Measurements from ENCODE around the gene SYMPK. TPM values are rescaled to one million over a fixed set of nuclear protein-coding genes. Genes with fewer than 3 reads are reported as not detected.

Gene SYMPK
- total RNA-seq, 1 donor from 2014 or later, result 114 TPM

DNA sequence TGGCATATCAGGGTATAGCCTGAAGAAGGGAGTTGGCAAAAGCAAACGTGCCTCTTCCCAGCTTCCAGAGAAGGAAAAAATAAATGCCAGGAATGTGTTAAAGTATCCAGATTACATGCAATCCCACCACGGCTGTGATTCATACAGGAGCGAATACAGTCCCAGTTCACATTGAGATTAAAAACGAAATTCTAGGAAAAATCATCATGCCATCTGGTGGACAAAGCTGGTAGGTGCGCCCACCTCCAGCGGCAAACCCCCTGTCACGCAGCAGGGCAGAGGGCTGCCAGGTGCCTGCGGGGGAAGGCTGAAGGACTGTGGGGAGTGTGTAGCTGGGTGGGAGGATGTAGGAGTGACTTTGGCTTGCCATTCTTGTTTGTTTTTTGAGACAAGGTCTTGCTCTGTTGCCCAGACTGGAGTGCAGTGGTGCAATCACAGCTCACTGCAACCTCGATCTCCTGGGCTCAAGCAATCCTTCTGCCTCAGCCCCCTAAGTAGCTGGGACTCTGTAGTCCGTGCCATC is 63.9 kb downstream of the SYMPK start:
- H3K9me3 Mint-ChIP-seq (ENCODE audit: low read depth), result no peaks in the 10 kb centered on the region
- no peak overlapping the region for H3K4me3 Mint-ChIP-seq (ENCODE audit: low read depth)
- H3K27ac Mint-ChIP-seq, result no peak overlapping the region
- peak; percentile 54 for DNase-seq (ENCODE audit: low spot score, unreplicated experiment)
- H3K36me3 Mint-ChIP-seq (ENCODE audit: insufficient read depth), result no peaks in the 10 kb centered on the region
- H3K27me3 Mint-ChIP-seq, result peaks cover 10% of the 10 kb centered on the region
- TF ChIP-seq, protein P1, sequence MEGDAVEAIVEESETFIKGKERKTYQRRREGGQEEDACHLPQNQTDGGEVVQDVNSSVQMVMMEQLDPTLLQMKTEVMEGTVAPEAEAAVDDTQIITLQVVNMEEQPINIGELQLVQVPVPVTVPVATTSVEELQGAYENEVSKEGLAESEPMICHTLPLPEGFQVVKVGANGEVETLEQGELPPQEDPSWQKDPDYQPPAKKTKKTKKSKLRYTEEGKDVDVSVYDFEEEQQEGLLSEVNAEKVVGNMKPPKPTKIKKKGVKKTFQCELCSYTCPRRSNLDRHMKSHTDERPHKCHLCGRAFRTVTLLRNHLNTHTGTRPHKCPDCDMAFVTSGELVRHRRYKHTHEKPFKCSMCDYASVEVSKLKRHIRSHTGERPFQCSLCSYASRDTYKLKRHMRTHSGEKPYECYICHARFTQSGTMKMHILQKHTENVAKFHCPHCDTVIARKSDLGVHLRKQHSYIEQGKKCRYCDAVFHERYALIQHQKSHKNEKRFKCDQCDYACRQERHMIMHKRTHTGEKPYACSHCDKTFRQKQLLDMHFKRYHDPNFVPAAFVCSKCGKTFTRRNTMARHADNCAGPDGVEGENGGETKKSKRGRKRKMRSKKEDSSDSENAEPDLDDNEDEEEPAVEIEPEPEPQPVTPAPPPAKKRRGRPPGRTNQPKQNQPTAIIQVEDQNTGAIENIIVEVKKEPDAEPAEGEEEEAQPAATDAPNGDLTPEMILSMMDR (IDR thresholded peaks at IDR 0.05; ENCODE audit: unreplicated experiment), result peak; percentile 86
- peaks cover 4% of the 10 kb centered on the region for H3K4me1 Mint-ChIP-seq (ENCODE audit: low read depth)

- no peak overlapping the region for H3K4me3 Mint-ChIP-seq (ENCODE audit: low read depth)
- TF ChIP-seq, protein P1 (IDR thresholded peaks at IDR 0.05; ENCODE audit: unreplicated experiment), result no peak
- peaks cover 7% of the 10 kb centered on the region for H3K27me3 Mint-ChIP-seq
- no peaks in the 10 kb centered on the region for H3K9me3 Mint-ChIP-seq (ENCODE audit: low read depth)
- peaks cover 23% of the 10 kb centered on the region for H3K4me1 Mint-ChIP-seq (ENCODE audit: low read depth)
- H3K36me3 Mint-ChIP-seq (ENCODE audit: insufficient read depth), result no peaks in the 10 kb centered on the region
- H3K27ac Mint-ChIP-seq, result no peak overlapping the region
- DNase-seq (ENCODE audit: low spot score, unreplicated experiment), result no peak
Observed at GRCh38 chr19:45794627-45795026, 68.3 kb downstream of the SYMPK start.

- peak overlapping the region; percentile 52 for H3K4me3 Mint-ChIP-seq (ENCODE audit: low read depth)
- no peaks in the 10 kb centered on the region for H3K9me3 Mint-ChIP-seq (ENCODE audit: low read depth)
- peak overlapping the region; percentile 63 for H3K27ac Mint-ChIP-seq
- H3K36me3 Mint-ChIP-seq (ENCODE audit: insufficient read depth), result peaks cover 3% of the 10 kb centered on the region
- no peak for DNase-seq (ENCODE audit: low spot score, unreplicated experiment)
- peaks cover 19% of the 10 kb centered on the region for H3K4me1 Mint-ChIP-seq (ENCODE audit: low read depth)
- TF ChIP-seq, protein P1 (IDR thresholded peaks at IDR 0.05; ENCODE audit: unreplicated experiment), result no peak
- peaks cover 4% of the 10 kb centered on the region for H3K27me3 Mint-ChIP-seq
Observed at GRCh38 chr19:45793876-45794275, 69.1 kb downstream of the SYMPK start.

- peak overlapping the region; percentile 71 for H3K4me3 Mint-ChIP-seq (ENCODE audit: low read depth)
- H3K36me3 Mint-ChIP-seq (ENCODE audit: insufficient read depth), result peaks cover 9% of the 10 kb centered on the region
- H3K27ac Mint-ChIP-seq, result peak overlapping the region; percentile 1
- DNase-seq (ENCODE audit: low spot score, unreplicated experiment), result no peak
- peaks cover 4% of the 10 kb centered on the region for H3K27me3 Mint-ChIP-seq
- no peaks in the 10 kb centered on the region for H3K9me3 Mint-ChIP-seq (ENCODE audit: low read depth)
- peaks cover 19% of the 10 kb centered on the region for H3K4me1 Mint-ChIP-seq (ENCODE audit: low read depth)
- TF ChIP-seq, protein P1 (IDR thresholded peaks at IDR 0.05; ENCODE audit: unreplicated experiment), result no peak
Observed at GRCh38 chr19:45793178-45793564, 69.8 kb downstream of the SYMPK start.

DNA sequence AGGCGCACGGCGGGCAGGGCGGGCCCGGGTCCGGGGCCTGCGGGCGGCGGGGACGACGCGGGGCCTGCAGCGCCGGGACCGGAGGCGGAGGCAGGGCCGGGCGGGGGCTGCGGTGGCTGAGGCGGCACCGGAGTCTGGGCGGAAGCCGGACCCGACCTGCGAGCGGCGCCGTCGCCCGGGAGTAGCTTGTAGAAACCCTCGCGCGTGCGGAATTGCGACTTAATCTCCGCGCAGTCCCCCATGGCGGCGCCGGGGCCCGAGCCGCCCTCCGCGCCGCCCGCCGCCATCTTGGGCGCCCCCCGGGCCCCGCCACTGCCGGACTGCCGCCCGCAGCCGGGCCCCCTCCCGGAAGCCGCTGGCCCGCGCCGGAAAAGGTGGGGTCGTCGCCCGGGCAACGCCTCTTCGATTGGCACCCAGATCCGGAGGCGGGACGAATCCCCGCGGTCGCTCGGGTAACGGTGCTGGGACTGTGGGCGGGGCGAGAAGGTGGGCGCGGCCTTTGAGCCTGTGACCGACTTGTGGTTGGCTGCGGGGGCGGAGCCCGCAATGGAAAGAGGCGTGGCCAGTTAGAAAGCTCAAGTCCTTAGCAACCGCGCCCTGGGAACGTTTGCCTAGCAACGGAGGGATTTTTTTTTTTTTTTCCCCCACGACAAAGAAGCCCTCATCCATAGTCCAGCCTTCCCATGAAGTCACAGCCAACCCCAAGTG is 70.3 kb downstream of the SYMPK start, which contains the start of gene DMWD:
Gene DMWD (minus strand): TSS at position 376 of the 708 bp plus-strand sequence. CDS start 89 bp downstream, at position 287.
- TF ChIP-seq, protein P1 (IDR thresholded peaks at IDR 0.05; ENCODE audit: unreplicated experiment), result no peak
- H3K4me3 Mint-ChIP-seq (ENCODE audit: low read depth), result peak within 1 kb of the TSS; percentile 92
- peaks cover 19% of the 10 kb centered on the region for H3K4me1 Mint-ChIP-seq (ENCODE audit: low read depth)
- no peaks in the 10 kb centered on the region for H3K9me3 Mint-ChIP-seq (ENCODE audit: low read depth)
- peak within 1 kb of the TSS; percentile 90 for H3K27ac Mint-ChIP-seq
- H3K36me3 Mint-ChIP-seq (ENCODE audit: insufficient read depth), result peaks cover 12% of the 10 kb centered on the region
- H3K27me3 Mint-ChIP-seq, result peaks cover 4% of the 10 kb centered on the region
- peak; percentile 100 for DNase-seq (ENCODE audit: low spot score, unreplicated experiment)

All from progenitor cell of endocrine pancreas (in vitro differentiated cells).